Liver (tissue), 9 donors: ENCODE data around the gene SAFB2. TPM values are rescaled to one million over a fixed set of nuclear protein-coding genes. Genes with fewer than 3 reads are reported as not detected.

Experiments
- DNase-seq: peaks from one replicate; pipeline ENCODE4 v3.0.0-alpha.2; 2017; ENCODE audit warnings: low spot score
- H3K27ac ChIP-seq, 2 donors: one replicate each; pipeline ENCODE4 v1.7.0; 2013; ENCODE audit warnings: inconsistent platforms in 2 of 2, low read length in 2 of 2, control low read depth in 1 of 2, low read depth in 1 of 2, mild to moderate bottlenecking in 1 of 2
- H3K27me3 ChIP-seq, 4 donors: one replicate each; pipeline versions ENCODE4 v1.6.1 to v1.7.0; 2013; ENCODE audit warnings: low read length in 3 of 4, inconsistent platforms in 1 of 4, mild to moderate bottlenecking in 1 of 4, moderate library complexity in 1 of 4; ENCODE audit not compliant: control insufficient read depth in 4 of 4, insufficient read depth in 4 of 4
- H3K36me3 ChIP-seq, 4 donors: one replicate each; pipeline versions ENCODE4 v1.6.1 to v1.7.0; 2013; ENCODE audit warnings: low read length in 3 of 4, mild to moderate bottlenecking in 3 of 4, low read depth in 1 of 4, moderate library complexity in 1 of 4; ENCODE audit not compliant: control insufficient read depth in 4 of 4, insufficient read depth in 3 of 4
- H3K4me1 ChIP-seq, 4 donors: one replicate each; pipeline versions ENCODE4 v1.6.1 to v1.7.0; 2013; ENCODE audit warnings: low read length in 3 of 4, mild to moderate bottlenecking in 3 of 4, moderate library complexity in 1 of 4; ENCODE audit not compliant: control insufficient read depth in 4 of 4, insufficient read depth in 4 of 4
- H3K4me3 ChIP-seq, 3 donors: one replicate each; pipeline versions ENCODE4 v1.6.1 to v1.7.0; 2013; ENCODE audit warnings: low read length in 3 of 3, control low read depth in 1 of 3, low read depth in 1 of 3, mild to moderate bottlenecking in 1 of 3
- H3K9ac ChIP-seq, 2 donors: one replicate each; pipeline ENCODE4 v1.7.0; 2013; ENCODE audit warnings: low read length in 2 of 2, mild to moderate bottlenecking in 2 of 2, moderate library complexity in 2 of 2, control low read depth in 1 of 2, low read depth in 1 of 2
- H3K9me3 ChIP-seq, 4 donors: one replicate each; pipeline versions ENCODE4 v1.6.1 to v1.7.0; 2013; ENCODE audit warnings: low read length in 3 of 4; ENCODE audit not compliant: control insufficient read depth in 4 of 4
- FOXA1 ChIP-seq: IDR thresholded peaks from 2 replicates; pipeline ENCODE4 v1.6.1; 2016; ENCODE audit warnings: antibody characterized with exemption
- FOXA2 ChIP-seq: IDR thresholded peaks from 2 replicates; pipeline ENCODE4 v1.6.1; 2016; ENCODE audit warnings: antibody characterized with exemption
- GABPA ChIP-seq, 2 donors: IDR thresholded peaks in 1 of 2; conservative IDR thresholded peaks in 1 of 2; 2 replicates each; pipeline ENCODE4 v1.6.1; 2016; ENCODE audit warnings: antibody characterized with exemption in 2 of 2, mild to moderate bottlenecking in 1 of 2, moderate library complexity in 1 of 2
- HNF4A ChIP-seq, 2 donors: conservative IDR thresholded peaks; 2 replicates each; pipeline ENCODE4 v1.6.1; 2016; ENCODE audit warnings: antibody characterized with exemption in 2 of 2, mild to moderate bottlenecking in 2 of 2
- HNF4G ChIP-seq: IDR thresholded peaks from 2 replicates; pipeline ENCODE4 v1.6.1; 2016; ENCODE audit warnings: antibody characterized with exemption
- JUND ChIP-seq, 2 donors: IDR thresholded peaks; 2 replicates each; pipeline ENCODE4 v1.6.1; 2016; ENCODE audit warnings: antibody characterized with exemption in 2 of 2
- MAX ChIP-seq: IDR thresholded peaks from 2 replicates; pipeline ENCODE4 v1.6.1; 2016; ENCODE audit warnings: antibody characterized with exemption
- NR2F2 ChIP-seq: IDR thresholded peaks from 2 replicates; pipeline ENCODE4 v1.6.1; 2016; ENCODE audit warnings: antibody characterized with exemption
- REST ChIP-seq: IDR thresholded peaks from 2 replicates; pipeline ENCODE4 v1.6.1; 2016; ENCODE audit warnings: antibody characterized with exemption, mild to moderate bottlenecking
- RXRA ChIP-seq, 2 donors: IDR thresholded peaks; 2 replicates each; pipeline ENCODE4 v1.6.1; 2017 to 2018; ENCODE audit warnings: antibody characterized with exemption in 2 of 2, mild to moderate bottlenecking in 1 of 2
- SP1 ChIP-seq: IDR thresholded peaks from 2 replicates; pipeline ENCODE4 v1.6.1; 2018; ENCODE audit warnings: antibody characterized with exemption, mild to moderate bottlenecking
- YY1 ChIP-seq: IDR thresholded peaks from 2 replicates; pipeline ENCODE4 v1.6.1; 2016; ENCODE audit warnings: antibody characterized with exemption, mild to moderate bottlenecking
- ZBTB33 ChIP-seq: IDR thresholded peaks from 2 replicates; pipeline ENCODE4 v1.6.1; 2016; ENCODE audit warnings: antibody characterized with exemption
- WGBS: extraction: QIAGEN DNeasy Blood & Tissue Kit; methylation state at CpG from one replicate; pipeline ENCODE4 v1.1.7; 2013; 5-methylcytosine and 5-hydroxymethylcytosine counted together
- polyA plus RNA-seq, 2 donors: library from polyadenylated mRNA; stranded (reverse) in 1 of 2; unstranded in 1 of 2; fragments of 200-250 nt in 1 of 2; fragments of >200 nt in 1 of 2; fragmentation: Nextera tagmentation in 1 of 2; extraction: Ambion mirVana in 1 of 2; gene quantifications; one replicate each; pipeline versions ENCODE4 v1.2.1 to v1.2.3, GENCODE V29; 2013 to 2015
- total RNA-seq, 2 donors: library from RNA; depleted of rRNA; stranded (reverse); fragments of >200 nt; gene quantifications; one replicate each; pipeline ENCODE4 v1.2.3, GENCODE V29; 2014
- TF ChIP-seq, protein P1 (sequence below): fragments of 150-350 bp; IDR thresholded peaks from 2 replicates; pipeline ENCODE4 v1.5.1; 2017; ENCODE audit warnings: improper control_type of control experiment, low read depth, low read length; ENCODE audit not compliant: missing input control
- TF ChIP-seq, protein P2 (sequence below): IDR thresholded peaks from 2 replicates; pipeline ENCODE4 v1.6.1; 2016; ENCODE audit warnings: antibody characterized with exemption
- donor health status: healthy.
- donor health status: healthy.
- donor health status: healthy.
- donor health status: healthy.
- donor health status: healthy.

SAFB2 gene
- total and polyA plus RNA-seq, 4 donors = 18.7 to 57.8 (median 28.5) TPM

GRCh38 chr19:5623397-5624017 lies 931 bp upstream of the SAFB2 start:
- H3K4me3 ChIP-seq = peak overlapping the region; percentile 84 to 95 (median 86)
- under 1% methylated on average over 50 of the region's 50 CpGs for WGBS
- H3K9ac ChIP-seq = peak overlapping the region; percentile 90 to 91
- no peak for TF ChIP-seq FOXA2
- TF ChIP-seq, protein P1, sequence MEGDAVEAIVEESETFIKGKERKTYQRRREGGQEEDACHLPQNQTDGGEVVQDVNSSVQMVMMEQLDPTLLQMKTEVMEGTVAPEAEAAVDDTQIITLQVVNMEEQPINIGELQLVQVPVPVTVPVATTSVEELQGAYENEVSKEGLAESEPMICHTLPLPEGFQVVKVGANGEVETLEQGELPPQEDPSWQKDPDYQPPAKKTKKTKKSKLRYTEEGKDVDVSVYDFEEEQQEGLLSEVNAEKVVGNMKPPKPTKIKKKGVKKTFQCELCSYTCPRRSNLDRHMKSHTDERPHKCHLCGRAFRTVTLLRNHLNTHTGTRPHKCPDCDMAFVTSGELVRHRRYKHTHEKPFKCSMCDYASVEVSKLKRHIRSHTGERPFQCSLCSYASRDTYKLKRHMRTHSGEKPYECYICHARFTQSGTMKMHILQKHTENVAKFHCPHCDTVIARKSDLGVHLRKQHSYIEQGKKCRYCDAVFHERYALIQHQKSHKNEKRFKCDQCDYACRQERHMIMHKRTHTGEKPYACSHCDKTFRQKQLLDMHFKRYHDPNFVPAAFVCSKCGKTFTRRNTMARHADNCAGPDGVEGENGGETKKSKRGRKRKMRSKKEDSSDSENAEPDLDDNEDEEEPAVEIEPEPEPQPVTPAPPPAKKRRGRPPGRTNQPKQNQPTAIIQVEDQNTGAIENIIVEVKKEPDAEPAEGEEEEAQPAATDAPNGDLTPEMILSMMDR = no peak
- no peak for TF ChIP-seq YY1
- TF ChIP-seq SP1 = no peak
- no peak for TF ChIP-seq HNF4A (conservative IDR thresholded peaks at IDR 0.05)
- no peak for TF ChIP-seq RXRA (IDR thresholded peaks at IDR 0.05)
- TF ChIP-seq, protein P2, sequence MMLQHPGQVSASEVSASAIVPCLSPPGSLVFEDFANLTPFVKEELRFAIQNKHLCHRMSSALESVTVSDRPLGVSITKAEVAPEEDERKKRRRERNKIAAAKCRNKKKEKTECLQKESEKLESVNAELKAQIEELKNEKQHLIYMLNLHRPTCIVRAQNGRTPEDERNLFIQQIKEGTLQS = no peak
- TF ChIP-seq FOXA1 = no peak
- TF ChIP-seq REST = no peak
- no peak for TF ChIP-seq GABPA (IDR thresholded peaks at IDR 0.05 in 1 of 2, conservative IDR thresholded peaks at IDR 0.05 in 1 of 2)
- TF ChIP-seq MAX = no peak
- TF ChIP-seq NR2F2 = no peak
- no peak for TF ChIP-seq JUND (IDR thresholded peaks at IDR 0.05)
- TF ChIP-seq ZBTB33 = no peak
- TF ChIP-seq HNF4G = no peak
- H3K27ac ChIP-seq = peak overlapping the region; percentile 75 to 93
- H3K27me3 ChIP-seq = no peaks in the 10 kb centered on the region
- no peak for DNase-seq
- H3K36me3 ChIP-seq = peaks cover 2 to 35% (median 19%) of the 10 kb centered on the region in 4 donors
- H3K9me3 ChIP-seq = no peaks in the 10 kb centered on the region
- peaks cover 6 to 60% (median 50%) of the 10 kb centered on the region in 4 donors for H3K4me1 ChIP-seq
